HCT116 (cell line): ENCODE data around the gene NAV1. TPM values are rescaled to one million over a fixed set of nuclear protein-coding genes. Genes with fewer than 3 reads are reported as not detected.

ENCODE experiments used
- ATAC-seq: fragments of 200-7000 bp; cut with Tn5 transposase; 2 replicates; pipeline ENCODE4 v1.9.1; 2020; ENCODE audit warnings: mild to moderate bottlenecking, moderate library complexity
- BruUV-seq: library from RNA; stranded (reverse); fragments of 400-500 nt; replicated peaks from 2 replicates; lab custom pipeline; 2021; lab: Mats Ljungman, UMichigan
- CTCF ChIA-PET: fragments of 300-600 bp; sonication (Branson Sonifier 250); formaldehyde crosslinking; loops from one replicate; lab custom pipeline; 2021; ENCODE audit warnings: antibody characterized with exemption; lab: Charles Lee
- POLR2A ChIA-PET: fragments of 300-600, 350-600 bp; sonication (Branson Sonifier 250); formaldehyde crosslinking; loops from one replicate; lab custom pipeline; 2021; ENCODE audit warnings: antibody characterized with exemption; lab: Charles Lee
- RAD21 ChIA-PET, 2 experiments: fragments of 300-600 bp; sonication (Branson Sonifier 250); formaldehyde crosslinking; loops; one replicate each; lab custom pipeline; 2023; ENCODE audit warnings: low total read pairs in 2 of 2; ENCODE audit not compliant: uncharacterized antibody in 2 of 2, unreplicated experiment in 2 of 2, low non-redundant PET in 1 of 2; lab: Charles Lee
- DNase-seq: peaks from one replicate; pipeline ENCODE4 v3.0.0-alpha.2; 2010; ENCODE audit warnings: low read depth, low spot score
- H2AFZ ChIP-seq: fragments of 200-600 bp; shearing (Covaris generic), sonication (generic); 2 replicates; pipeline ENCODE4 v1.6.1; 2017; ENCODE audit warnings: low read depth, mixed run types, mixed read lengths, antibody characterized with exemption, low read length; ENCODE audit not compliant: poor library complexity, severe bottlenecking
- H3K27ac ChIP-seq: 2 replicates; pipeline ENCODE4 v1.5.1; 2012; ENCODE audit warnings: low read depth, low read length
- H3K27me3 ChIP-seq: fragments of 200-600 bp; sonication (generic); 2 replicates; pipeline ENCODE4 v1.6.1; 2016; ENCODE audit warnings: mixed run types, low read length, mixed read lengths; ENCODE audit not compliant: insufficient read depth
- H3K36me3 ChIP-seq, 2 experiments: fragments of 200-500 bp in 1 of 2; fragments of 200-600 bp in 1 of 2; sonication (Bioruptor generic) in 1 of 2; sonication (generic) in 1 of 2; 2 replicates each; pipeline versions ENCODE4 v1.5.1 to v1.6.1; 2014 to 2016; ENCODE audit warnings: low read length in 2 of 2, inconsistent platforms in 1 of 2, mixed read lengths in 1 of 2, mixed run types in 1 of 2; ENCODE audit not compliant: insufficient read depth in 2 of 2, control insufficient read depth in 1 of 2
- H3K4me1 ChIP-seq, 2 experiments: fragments of 200-600 bp in 1 of 2; sonication (generic) in 1 of 2; 2 replicates each; pipeline versions ENCODE4 v1.5.1 to v1.6.1; 2012 to 2017; ENCODE audit warnings: low read length in 2 of 2, inconsistent platforms in 1 of 2, mild to moderate bottlenecking in 1 of 2, mixed read lengths in 1 of 2, mixed run types in 1 of 2, moderate library complexity in 1 of 2; ENCODE audit not compliant: insufficient read depth in 2 of 2, control insufficient read depth in 1 of 2
- H3K4me2 ChIP-seq: fragments of 200-600 bp; sonication (generic); 2 replicates; pipeline ENCODE4 v1.6.1; 2017; ENCODE audit warnings: mixed run types, low read length, mixed read lengths
- H3K4me3 ChIP-seq, 2 experiments: fragments of 200-600 bp in 1 of 2; sonication (generic) in 1 of 2; replicated peaks in 1 of 2; 2 replicates each; pipeline ENCODE4 v1.5.1; 2011 to 2016; ENCODE audit warnings: low read length in 2 of 2, control low read depth in 1 of 2, low read depth in 1 of 2, mild to moderate bottlenecking in 1 of 2, mixed read lengths in 1 of 2, mixed run types in 1 of 2
- H3K79me2 ChIP-seq: fragments of 200-600 bp; sonication (generic); 2 replicates; pipeline ENCODE4 v1.6.1; 2017; ENCODE audit warnings: mild to moderate bottlenecking, mixed run types, low read length, moderate library complexity, mixed read lengths; ENCODE audit not compliant: insufficient read depth
- H3K9ac ChIP-seq: fragments of 200-600 bp; sonication (generic); 2 replicates; pipeline ENCODE4 v1.6.1; 2016; ENCODE audit warnings: low read length, mixed read lengths
- H3K9me2 ChIP-seq: fragments of 200-600 bp; sonication (generic), shearing (Covaris generic); 2 replicates; pipeline ENCODE4 v1.6.1; 2017; ENCODE audit warnings: mixed run types, mild to moderate bottlenecking, moderate library complexity; ENCODE audit not compliant: insufficient read depth
- H3K9me3 ChIP-seq, 2 experiments: fragments of 200-500 bp in 1 of 2; fragments of 200-600 bp in 1 of 2; sonication (Bioruptor generic) in 1 of 2; sonication (generic) in 1 of 2; 2 replicates each; pipeline ENCODE4 v1.6.1; 2014 to 2017; ENCODE audit warnings: low read length in 2 of 2, mixed read lengths in 2 of 2, inconsistent platforms in 1 of 2, low read depth in 1 of 2, mild to moderate bottlenecking in 1 of 2, mixed run types in 1 of 2, moderate library complexity in 1 of 2; ENCODE audit not compliant: control insufficient read depth in 1 of 2, insufficient read depth in 1 of 2
- H4K20me1 ChIP-seq: fragments of 200-600 bp; sonication (generic), shearing (Covaris generic); 2 replicates; pipeline ENCODE4 v1.6.1; 2017; ENCODE audit warnings: mixed run types, mild to moderate bottlenecking, moderate library complexity; ENCODE audit not compliant: insufficient read depth
- CBX3 ChIP-seq: IDR thresholded peaks from 2 replicates; pipeline ENCODE4 v1.6.1; 2012; ENCODE audit warnings: low read depth
- CTCF ChIP-seq, 3 experiments: fragments of 200-600 bp in 1 of 3; sonication (generic) in 1 of 3; IDR thresholded peaks in 2 of 3; conservative IDR thresholded peaks in 1 of 3; 2 replicates each; pipeline ENCODE4 v1.5.1; 2012 to 2017; ENCODE audit warnings: low read depth in 2 of 3, low read length in 2 of 3, antibody characterized with exemption in 1 of 3, borderline replicate concordance in 1 of 3, control low read depth in 1 of 3, mild to moderate bottlenecking in 1 of 3, mixed read lengths in 1 of 3, mixed run types in 1 of 3, moderate library complexity in 1 of 3; ENCODE audit not compliant: insufficient read depth in 1 of 3
- EGR1 ChIP-seq: IDR thresholded peaks from 2 replicates; pipeline ENCODE4 v1.6.1; 2012; ENCODE audit warnings: low read depth
- FOSL1 ChIP-seq: IDR thresholded peaks from 2 replicates; pipeline ENCODE4 v1.6.1; 2012; ENCODE audit warnings: low read depth
- POLR2A ChIP-seq: IDR thresholded peaks from 2 replicates; pipeline ENCODE4 v1.7.0; 2011; ENCODE audit warnings: borderline replicate concordance; ENCODE audit not compliant: insufficient read depth, insufficient read length; ENCODE audit errors: extremely low read depth
- POLR2AphosphoS5 ChIP-seq: IDR thresholded peaks from 2 replicates; pipeline ENCODE4 v1.6.1; 2011; ENCODE audit warnings: mild to moderate bottlenecking, low read depth, low read length, moderate library complexity
- RAD21 ChIP-seq: IDR thresholded peaks from 2 replicates; pipeline ENCODE4 v1.6.1; 2012; ENCODE audit warnings: low read depth, mild to moderate bottlenecking
- SIN3A ChIP-seq: IDR thresholded peaks from 2 replicates; pipeline ENCODE4 v1.6.1; 2012; ENCODE audit warnings: low read depth
- TCF7L2 ChIP-seq: IDR thresholded peaks from 2 replicates; pipeline ENCODE4 v1.7.0; 2011; ENCODE audit warnings: borderline replicate concordance, inconsistent platforms; ENCODE audit not compliant: insufficient read depth, insufficient read length; ENCODE audit errors: extremely low read depth
- ZBTB33 ChIP-seq: IDR thresholded peaks from 2 replicates; pipeline ENCODE4 v1.6.1; 2011; ENCODE audit warnings: mild to moderate bottlenecking, low read length, moderate library complexity; ENCODE audit not compliant: insufficient replicate concordance; ENCODE audit errors: extremely low read depth
- intact Hi-C: fragments of 100-400 bp; cut with micrococcal nuclease; formaldehyde crosslinking; loops from 2 replicates; pipeline ENCODE4 v1.10.0; 2022
- total RNA-seq: library from RNA; stranded (reverse); gene quantifications from one replicate; pipeline ENCODE4 v1.2.1, GENCODE V29; 2021; ENCODE audit not compliant: unreplicated experiment
- TF ChIP-seq, protein P1 (sequence below): IDR thresholded peaks from 2 replicates; pipeline ENCODE4 v1.6.1; 2012; ENCODE audit warnings: low read depth

The NAV1 gene
- total RNA-seq, 1 experiment from 2014 or later: 22.8 TPM

DNA sequence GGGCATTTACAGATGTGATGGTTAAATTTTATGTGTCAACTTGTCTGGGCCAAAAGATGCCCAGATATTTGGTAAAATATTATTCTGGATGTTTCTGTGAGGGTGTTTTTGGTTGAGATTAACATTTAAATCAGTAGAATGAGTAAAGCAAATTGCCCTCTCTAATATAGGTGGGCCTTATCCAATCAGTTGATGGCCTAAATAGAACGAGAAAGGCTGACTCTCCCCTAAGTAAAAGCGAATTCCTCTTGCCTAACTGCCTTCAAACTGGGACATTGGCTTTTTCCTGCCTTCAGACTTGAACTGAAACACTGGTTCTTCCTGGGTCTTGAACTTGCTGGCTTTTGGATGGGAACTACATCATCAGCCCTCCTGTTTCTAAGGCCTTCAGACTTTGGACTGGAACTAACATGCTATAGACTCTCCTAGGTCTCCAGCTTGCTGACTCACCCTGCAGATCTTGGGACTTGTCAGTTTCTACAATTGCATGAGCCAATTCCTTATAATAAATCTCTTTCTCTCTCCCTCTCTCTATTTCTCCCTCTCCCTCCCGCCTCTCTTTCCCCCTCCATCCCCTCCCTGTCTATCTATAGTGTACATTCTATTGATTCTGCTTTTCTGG is 10.2 kb upstream of the NAV1 start:
- BruUV-seq: no TSS peak
- H3K79me2 ChIP-seq: no peaks in the 10 kb centered on the region
- no peaks in the 10 kb centered on the region for H3K36me3 ChIP-seq
- H3K4me1 ChIP-seq: no peaks in the 10 kb centered on the region
- no peak overlapping the region for H2AFZ ChIP-seq
- H3K4me3 ChIP-seq: no peak overlapping the region
- ChIA-PET CTCF (interaction anchor here (1.0 to 1.2 kb wide), 2 partner anchors 15 to 264 kb away, joined by 3 read pairs; no protein-coding TSS in a partner anchor), RAD21 (no interaction called here), POLR2A (no interaction called here)
- intact Hi-C loops: no loop called here
- H3K9me3 ChIP-seq: no peaks in the 10 kb centered on the region
- H3K27ac ChIP-seq: no peak overlapping the region
- no peaks in the 10 kb centered on the region for H3K9me2 ChIP-seq
- no peak overlapping the region for H3K4me2 ChIP-seq
- H4K20me1 ChIP-seq: no peaks in the 10 kb centered on the region
- TF ChIP-seq POLR2A: no peak
- no peak for TF ChIP-seq TCF7L2
- no peak for TF ChIP-seq ZBTB33
- TF ChIP-seq FOSL1: no peak
- TF ChIP-seq EGR1: no peak
- TF ChIP-seq, protein P1, sequence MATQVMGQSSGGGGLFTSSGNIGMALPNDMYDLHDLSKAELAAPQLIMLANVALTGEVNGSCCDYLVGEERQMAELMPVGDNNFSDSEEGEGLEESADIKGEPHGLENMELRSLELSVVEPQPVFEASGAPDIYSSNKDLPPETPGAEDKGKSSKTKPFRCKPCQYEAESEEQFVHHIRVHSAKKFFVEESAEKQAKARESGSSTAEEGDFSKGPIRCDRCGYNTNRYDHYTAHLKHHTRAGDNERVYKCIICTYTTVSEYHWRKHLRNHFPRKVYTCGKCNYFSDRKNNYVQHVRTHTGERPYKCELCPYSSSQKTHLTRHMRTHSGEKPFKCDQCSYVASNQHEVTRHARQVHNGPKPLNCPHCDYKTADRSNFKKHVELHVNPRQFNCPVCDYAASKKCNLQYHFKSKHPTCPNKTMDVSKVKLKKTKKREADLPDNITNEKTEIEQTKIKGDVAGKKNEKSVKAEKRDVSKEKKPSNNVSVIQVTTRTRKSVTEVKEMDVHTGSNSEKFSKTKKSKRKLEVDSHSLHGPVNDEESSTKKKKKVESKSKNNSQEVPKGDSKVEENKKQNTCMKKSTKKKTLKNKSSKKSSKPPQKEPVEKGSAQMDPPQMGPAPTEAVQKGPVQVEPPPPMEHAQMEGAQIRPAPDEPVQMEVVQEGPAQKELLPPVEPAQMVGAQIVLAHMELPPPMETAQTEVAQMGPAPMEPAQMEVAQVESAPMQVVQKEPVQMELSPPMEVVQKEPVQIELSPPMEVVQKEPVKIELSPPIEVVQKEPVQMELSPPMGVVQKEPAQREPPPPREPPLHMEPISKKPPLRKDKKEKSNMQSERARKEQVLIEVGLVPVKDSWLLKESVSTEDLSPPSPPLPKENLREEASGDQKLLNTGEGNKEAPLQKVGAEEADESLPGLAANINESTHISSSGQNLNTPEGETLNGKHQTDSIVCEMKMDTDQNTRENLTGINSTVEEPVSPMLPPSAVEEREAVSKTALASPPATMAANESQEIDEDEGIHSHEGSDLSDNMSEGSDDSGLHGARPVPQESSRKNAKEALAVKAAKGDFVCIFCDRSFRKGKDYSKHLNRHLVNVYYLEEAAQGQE: no peak
- TF ChIP-seq SIN3A: no peak
- no peak for TF ChIP-seq CTCF (IDR thresholded peaks at IDR 0.05 in 2 of 3, conservative IDR thresholded peaks at IDR 0.05 in 1 of 3; ENCODE audit: borderline replicate concordance in 1 of 3, insufficient read depth in 1 of 3, low read depth in 2 of 3, low read length in 2 of 3)
- TF ChIP-seq CBX3: no peak
- TF ChIP-seq RAD21: no peak
- no peak for TF ChIP-seq POLR2AphosphoS5
- DNase-seq (no peak), ATAC-seq (no peak)
- no peaks in the 10 kb centered on the region for H3K27me3 ChIP-seq
- H3K9ac ChIP-seq: no peak overlapping the region
